ENCODE measurements around the gene FAM219A. TPM values are rescaled to one million over a fixed set of nuclear protein-coding genes. Genes with fewer than 3 reads are reported as not detected.
A peak's percentile ranks its signal among the peaks of the same experiment; 100 is the strongest.

Gene FAM219A
- total RNA-seq, 1 experiment from 2014 or later = 63.3 TPM

DNA sequence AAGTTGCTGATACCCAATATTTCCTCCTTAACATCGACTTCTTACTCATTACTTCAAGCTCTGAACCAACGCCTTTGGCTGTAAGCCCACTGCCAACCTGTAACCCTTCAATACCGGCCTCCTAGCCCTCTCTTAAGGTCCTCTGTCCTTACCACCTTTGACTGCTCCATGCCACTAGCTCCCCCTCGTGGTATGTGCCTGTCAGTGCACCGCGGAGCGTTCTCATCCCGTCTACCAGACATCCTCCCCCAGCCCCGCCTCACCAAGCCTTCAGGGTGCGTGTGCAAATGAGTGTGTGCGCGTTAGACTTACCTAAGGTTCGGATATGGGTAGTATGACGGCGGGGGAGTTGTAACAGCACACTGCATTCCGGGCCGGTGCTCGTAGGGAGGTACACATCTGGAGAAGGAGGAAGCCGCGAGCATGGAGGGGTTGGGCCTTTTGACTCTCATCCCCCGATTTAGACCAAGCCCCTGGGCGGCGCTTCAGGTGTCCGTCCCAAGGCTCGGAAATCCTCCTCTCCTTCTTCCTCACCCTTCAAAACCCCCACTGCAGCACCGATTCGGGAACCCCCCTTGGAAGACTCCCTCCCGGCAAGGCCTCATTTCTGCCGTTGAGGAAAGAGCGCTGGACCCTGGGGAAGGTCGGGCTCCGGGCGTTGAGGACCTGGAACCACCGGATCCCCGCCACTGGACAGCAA lies 78.9 kb downstream of the FAM219A start:
- intact Hi-C loops (cut with micrococcal nuclease; ENCODE audit: unreplicated experiment) = loop anchor here (1.0 to 5.0 kb wide), 2 partner anchors 47 to 127 kb away; no protein-coding TSS in a partner anchor
- no peak overlapping the region for H3K27ac ChIP-seq (ENCODE audit: low read depth, low read length, poor library complexity, severe bottlenecking)
- peaks cover 25% of the 10 kb centered on the region for H3K4me1 ChIP-seq (ENCODE audit: insufficient read depth, low read length, poor library complexity, severe bottlenecking)
- no TSS peak for BruUV-seq (replicated peaks)
- H3K4me3 ChIP-seq (ENCODE audit: low read depth, low read length, poor library complexity, severe bottlenecking) = peak overlapping the region; percentile 39
- no peaks in the 10 kb centered on the region for H3K36me3 ChIP-seq (ENCODE audit: insufficient read depth, low read length, poor library complexity, severe bottlenecking)
- H3K27me3 ChIP-seq (replicated peaks; ENCODE audit: insufficient read depth, low read depth, low read length, poor library complexity) = no peaks in the 10 kb centered on the region
- DNase-seq (ENCODE audit: low spot score) = peak; percentile 88
- CTCF ChIA-PET = interaction anchor here (0.6 to 2.7 kb wide), 6 partner anchors 14 to 305 kb away, joined by 3 to 20 read pairs (median 3); no protein-coding TSS in a partner anchor
- POLR2A ChIA-PET (ENCODE audit: low non-redundant PET) = no interaction called here
- no peaks in the 10 kb centered on the region for H3K9me3 ChIP-seq (ENCODE audit: low read depth, low read length, poor library complexity, severe bottlenecking)
- no peak for TF ChIP-seq EZH2 (IDR thresholded peaks at IDR 0.05; ENCODE audit: borderline replicate concordance, low read depth, low read length, poor library complexity, severe bottlenecking)
- TF ChIP-seq, protein P1, sequence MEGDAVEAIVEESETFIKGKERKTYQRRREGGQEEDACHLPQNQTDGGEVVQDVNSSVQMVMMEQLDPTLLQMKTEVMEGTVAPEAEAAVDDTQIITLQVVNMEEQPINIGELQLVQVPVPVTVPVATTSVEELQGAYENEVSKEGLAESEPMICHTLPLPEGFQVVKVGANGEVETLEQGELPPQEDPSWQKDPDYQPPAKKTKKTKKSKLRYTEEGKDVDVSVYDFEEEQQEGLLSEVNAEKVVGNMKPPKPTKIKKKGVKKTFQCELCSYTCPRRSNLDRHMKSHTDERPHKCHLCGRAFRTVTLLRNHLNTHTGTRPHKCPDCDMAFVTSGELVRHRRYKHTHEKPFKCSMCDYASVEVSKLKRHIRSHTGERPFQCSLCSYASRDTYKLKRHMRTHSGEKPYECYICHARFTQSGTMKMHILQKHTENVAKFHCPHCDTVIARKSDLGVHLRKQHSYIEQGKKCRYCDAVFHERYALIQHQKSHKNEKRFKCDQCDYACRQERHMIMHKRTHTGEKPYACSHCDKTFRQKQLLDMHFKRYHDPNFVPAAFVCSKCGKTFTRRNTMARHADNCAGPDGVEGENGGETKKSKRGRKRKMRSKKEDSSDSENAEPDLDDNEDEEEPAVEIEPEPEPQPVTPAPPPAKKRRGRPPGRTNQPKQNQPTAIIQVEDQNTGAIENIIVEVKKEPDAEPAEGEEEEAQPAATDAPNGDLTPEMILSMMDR (conservative IDR thresholded peaks at IDR 0.05; ENCODE audit: low read depth, low read length) = peak; percentile 99

DNA sequence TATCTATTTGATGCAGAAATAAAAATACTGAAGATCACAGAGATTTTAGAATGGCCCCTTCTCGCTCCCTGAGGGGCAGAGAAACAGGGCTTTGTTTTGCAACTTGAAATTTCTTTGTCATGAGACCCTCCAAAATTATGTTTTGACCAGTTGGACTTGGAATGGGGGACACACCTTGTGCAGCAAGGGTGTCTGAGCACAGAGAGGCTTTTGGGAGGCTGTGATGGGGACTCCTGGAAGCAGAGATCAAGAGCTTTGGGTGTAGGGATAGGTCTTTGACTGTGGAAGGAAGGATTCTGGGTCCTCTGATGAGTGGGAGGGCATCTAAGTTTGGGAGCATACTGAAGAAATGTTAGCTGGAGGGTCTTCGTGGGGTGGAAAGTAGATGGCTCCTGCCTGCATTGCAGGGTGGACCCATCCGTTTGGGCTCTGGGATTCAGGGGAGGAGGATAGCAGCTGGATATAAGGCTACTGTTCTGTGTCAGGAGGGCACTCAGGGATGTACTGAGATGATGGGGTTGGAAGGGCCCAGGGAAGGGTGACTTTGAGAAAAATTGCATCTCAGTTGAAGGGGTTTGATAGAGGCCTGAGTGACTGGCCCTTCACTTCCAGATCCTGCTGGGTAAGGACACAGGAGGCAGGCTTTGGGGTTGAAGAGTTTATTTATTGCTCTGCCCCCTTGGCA lies 79.9 kb downstream of the FAM219A start:
- ChIA-PET CTCF (interaction anchor here (0.6 to 2.7 kb wide), 5 partner anchors 13 to 1854 kb away, joined by 3 to 20 read pairs (median 3); no protein-coding TSS in a partner anchor), POLR2A (ENCODE audit: low non-redundant PET) (no interaction called here)
- no TSS peak for BruUV-seq (replicated peaks)

DNA sequence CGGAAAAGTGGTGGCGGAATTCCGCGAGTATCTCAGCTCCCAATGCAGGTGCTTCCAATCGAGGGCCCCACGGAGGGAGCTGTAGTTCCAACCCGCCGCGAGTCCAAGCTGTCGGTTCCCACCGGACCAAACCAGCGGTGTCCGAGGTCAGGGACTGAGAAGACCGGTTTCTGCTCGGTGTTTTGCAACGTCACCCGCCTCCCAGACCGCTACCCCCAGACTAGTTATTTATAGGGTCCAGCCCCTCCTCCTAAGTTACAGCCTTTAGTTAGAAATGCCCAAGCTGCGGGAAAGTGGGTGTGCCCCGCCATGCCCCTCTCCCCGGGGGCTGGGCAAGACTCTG lies 81.0 kb downstream of the FAM219A start:
- H3K27ac ChIP-seq (ENCODE audit: low read depth, low read length, poor library complexity, severe bottlenecking) = no peak overlapping the region
- no peaks in the 10 kb centered on the region for H3K9me3 ChIP-seq (ENCODE audit: low read depth, low read length, poor library complexity, severe bottlenecking)
- peak overlapping the region; percentile 67 for H3K4me3 ChIP-seq (ENCODE audit: low read depth, low read length, poor library complexity, severe bottlenecking)
- H3K36me3 ChIP-seq (ENCODE audit: insufficient read depth, low read length, poor library complexity, severe bottlenecking) = no peaks in the 10 kb centered on the region
- ChIA-PET POLR2A (ENCODE audit: low non-redundant PET) (no interaction called here), CTCF (interaction anchor here (0.6 kb wide), 2 partner anchors 99 to 194 kb away, joined by 3 to 6 read pairs; no protein-coding TSS in a partner anchor)
- peaks cover 25% of the 10 kb centered on the region for H3K4me1 ChIP-seq (ENCODE audit: insufficient read depth, low read length, poor library complexity, severe bottlenecking)
- TF ChIP-seq, protein P1 (conservative IDR thresholded peaks at IDR 0.05; ENCODE audit: low read depth, low read length) = no peak
- no peak for TF ChIP-seq EZH2 (IDR thresholded peaks at IDR 0.05; ENCODE audit: borderline replicate concordance, low read depth, low read length, poor library complexity, severe bottlenecking)
- BruUV-seq (replicated peaks) = no TSS peak
- intact Hi-C loops (cut with micrococcal nuclease; ENCODE audit: unreplicated experiment) = loop anchor here (1.0 to 5.0 kb wide), 2 partner anchors 48 to 125 kb away; partner anchors contain the start of genes KIF24 and NUDT2
- DNase-seq (ENCODE audit: low spot score) = no peak
- no peaks in the 10 kb centered on the region for H3K27me3 ChIP-seq (replicated peaks; ENCODE audit: insufficient read depth, low read depth, low read length, poor library complexity)

More for the DNA sequence above, 79.9 kb downstream of the FAM219A start:
- intact Hi-C loops (cut with micrococcal nuclease; ENCODE audit: unreplicated experiment) = loop anchor here (1.0 to 5.0 kb wide), 2 partner anchors 46 to 126 kb away; no protein-coding TSS in a partner anchor
- Histone ChIP-seq H3K4me1 (ENCODE audit: insufficient read depth, low read length, poor library complexity, severe bottlenecking) (peaks cover 25% of the 10 kb centered on the region), H3K4me3 (ENCODE audit: low read depth, low read length, poor library complexity, severe bottlenecking) (no peak overlapping the region), H3K36me3 (ENCODE audit: insufficient read depth, low read length, poor library complexity, severe bottlenecking) (no peaks in the 10 kb centered on the region), H3K9me3 (ENCODE audit: low read depth, low read length, poor library complexity, severe bottlenecking) (no peaks in the 10 kb centered on the region), H3K27ac (ENCODE audit: low read depth, low read length, poor library complexity, severe bottlenecking) (no peak overlapping the region), H3K27me3 (replicated peaks; ENCODE audit: insufficient read depth, low read depth, low read length, poor library complexity) (no peaks in the 10 kb centered on the region)
- no peak for DNase-seq (ENCODE audit: low spot score)
- TF ChIP-seq, protein P1 (conservative IDR thresholded peaks at IDR 0.05; ENCODE audit: low read depth, low read length) = no peak
- TF ChIP-seq EZH2 (IDR thresholded peaks at IDR 0.05; ENCODE audit: borderline replicate concordance, low read depth, low read length, poor library complexity, severe bottlenecking) = no peak
